Esophagus muscularis mucosa (tissue), 4 donors: ENCODE data around the gene TRIM71.

Experiments
- CTCF ChIP-seq, 3 experiments: fragments of 200-600 bp in 2 of 3; fragments of 450-650 bp in 1 of 3; sonication (generic) in 2 of 3; IDR thresholded peaks; one replicate each; pipeline ENCODE4 v1.5.1; 2017 to 2019; ENCODE audit warnings: antibody characterized with exemption in 3 of 3, mild to moderate bottlenecking in 2 of 3, moderate library complexity in 1 of 3
- EP300 ChIP-seq: sonication (generic); formaldehyde crosslinking; IDR thresholded peaks from one replicate; pipeline ENCODE4 v1.6.1; 2017; ENCODE audit warnings: antibody characterized with exemption
- POLR2A ChIP-seq: fragments of 450-650 bp; IDR thresholded peaks from one replicate; pipeline ENCODE4 v1.6.1; 2017; ENCODE audit warnings: antibody characterized with exemption, moderate library complexity, mild to moderate bottlenecking, low read depth

- TF ChIP-seq CTCF (IDR thresholded peaks at IDR 0.05): no peak
- TF ChIP-seq EP300: no peak
- TF ChIP-seq POLR2A: no peak
Observed at GRCh38 chr3:32850226-32850625, 32.4 kb downstream of the TRIM71 start.
